ENCODE data around the gene BCL11A.

BCL11A gene

GRCh38 chr2:60441800-60442199 is 111.7 kb downstream of the BCL11A start:
- DNase-seq (ENCODE audit: insufficient read length, low spot score) = no peak
- no peak for TF ChIP-seq POLR2A (IDR thresholded peaks at IDR 0.05; ENCODE audit: low read depth, low read length)
- FAIRE-seq = no peak

GRCh38 chr2:60440767-60441163 is 112.7 kb downstream of the BCL11A start:
- DNase-seq (ENCODE audit: insufficient read length, low spot score) (no peak), FAIRE-seq (no peak)
- TF ChIP-seq POLR2A (IDR thresholded peaks at IDR 0.05; ENCODE audit: low read depth, low read length) = no peak

- FAIRE-seq (no peak), DNase-seq (ENCODE audit: insufficient read length, low spot score) (no peak)
- no peak for TF ChIP-seq POLR2A (IDR thresholded peaks at IDR 0.05; ENCODE audit: low read depth, low read length)
Measured at GRCh38 chr2:60440079-60440766, 113.2 kb downstream of the BCL11A start.

- no peak for TF ChIP-seq POLR2A (IDR thresholded peaks at IDR 0.05; ENCODE audit: low read depth, low read length)
- FAIRE-seq (no peak), DNase-seq (ENCODE audit: insufficient read length, low spot score) (no peak)
Measured at GRCh38 chr2:60439219-60439974, 114.1 kb downstream of the BCL11A start.

GRCh38 chr2:60438653-60439052 is 114.8 kb downstream of the BCL11A start:
- no peak for TF ChIP-seq POLR2A (IDR thresholded peaks at IDR 0.05; ENCODE audit: low read depth, low read length)
- DNase-seq (ENCODE audit: insufficient read length, low spot score) = no peak
- no peak for FAIRE-seq

- TF ChIP-seq POLR2A (IDR thresholded peaks at IDR 0.05; ENCODE audit: low read depth, low read length) = no peak
- no peak for FAIRE-seq
- no peak for DNase-seq (ENCODE audit: insufficient read length, low spot score)
Measured at GRCh38 chr2:60438131-60438530, 115.3 kb downstream of the BCL11A start.

GRCh38 chr2:60437080-60437696 is 116.3 kb downstream of the BCL11A start:
- TF ChIP-seq POLR2A (IDR thresholded peaks at IDR 0.05; ENCODE audit: low read depth, low read length) = no peak
- DNase-seq (ENCODE audit: insufficient read length, low spot score) (no peak), FAIRE-seq (no peak)

GRCh38 chr2:60433018-60433596 is 120.3 kb downstream of the BCL11A start:
- FAIRE-seq = no peak
- TF ChIP-seq POLR2A (IDR thresholded peaks at IDR 0.05; ENCODE audit: low read depth, low read length) = no peak
- DNase-seq (ENCODE audit: insufficient read length, low spot score) = no peak

- FAIRE-seq (no peak), DNase-seq (ENCODE audit: insufficient read length, low spot score) (no peak)
- no peak for TF ChIP-seq POLR2A (IDR thresholded peaks at IDR 0.05; ENCODE audit: low read depth, low read length)
Measured at GRCh38 chr2:60432035-60432601, 121.3 kb downstream of the BCL11A start.

GRCh38 chr2:60429681-60430080 is 123.8 kb downstream of the BCL11A start:
- no peak for FAIRE-seq

GRCh38 chr2:60426880-60427279 is 126.6 kb downstream of the BCL11A start:
- TF ChIP-seq POLR2A (IDR thresholded peaks at IDR 0.05; ENCODE audit: low read depth, low read length) = no peak
- DNase-seq (ENCODE audit: insufficient read length, low spot score) (no peak), FAIRE-seq (no peak)

More at GRCh38 chr2:60429681-60430080, 123.8 kb downstream of the BCL11A start:
- no peak for TF ChIP-seq POLR2A (IDR thresholded peaks at IDR 0.05; ENCODE audit: low read depth, low read length)
- DNase-seq (ENCODE audit: insufficient read length, low spot score) = no peak

- FAIRE-seq (no peak), DNase-seq (ENCODE audit: insufficient read length, low spot score) (no peak)
- no peak for TF ChIP-seq POLR2A (IDR thresholded peaks at IDR 0.05; ENCODE audit: low read depth, low read length)
Measured at GRCh38 chr2:60426341-60426740, 127.1 kb downstream of the BCL11A start.

GRCh38 chr2:60424233-60424632 is 129.2 kb downstream of the BCL11A start:
- FAIRE-seq (no peak), DNase-seq (ENCODE audit: insufficient read length, low spot score) (no peak)
- no peak for TF ChIP-seq POLR2A (IDR thresholded peaks at IDR 0.05; ENCODE audit: low read depth, low read length)

- TF ChIP-seq POLR2A (IDR thresholded peaks at IDR 0.05; ENCODE audit: low read depth, low read length) = no peak
Measured at GRCh38 chr2:60423505-60423904, 129.9 kb downstream of the BCL11A start.

More at GRCh38 chr2:60423505-60423904, 129.9 kb downstream of the BCL11A start:
- FAIRE-seq = no peak
- no peak for DNase-seq (ENCODE audit: insufficient read length, low spot score)

All from H54 (cell line).